IMR-90 (cell line): ENCODE results near the gene CPNE9. TPM values are rescaled to one million over a fixed set of nuclear protein-coding genes. Genes with fewer than 3 reads are reported as not detected.

Experiments
- ATAC-seq: fragments of 200-7000 bp; cut with Tn5 transposase; 2 replicates; pipeline ENCODE4 v1.9.1; 2020; ENCODE audit warnings: low read depth, mild to moderate bottlenecking, moderate library complexity
- BruUV-seq: library from RNA; stranded (reverse); fragments of 400-500 nt; replicated peaks from 2 replicates; lab custom pipeline; 2021; lab: Mats Ljungman, UMichigan
- CTCF ChIA-PET: fragments of 300-600 bp; formaldehyde crosslinking; extraction: SDS; loops from one replicate; lab custom pipeline; 2021; ENCODE audit warnings: antibody characterized with exemption; lab: Yijun Ruan, JAX
- POLR2A ChIA-PET: fragments of 300-600 bp; sonication (Branson Sonifier 250); formaldehyde crosslinking; loops from one replicate; lab custom pipeline; 2022; ENCODE audit warnings: antibody characterized with exemption; ENCODE audit not compliant: unreplicated experiment; lab: Charles Lee
- DNase-seq: peaks from one replicate; pipeline ENCODE4 v3.0.0; 2013
- H2AFZ ChIP-seq: replicated peaks from 2 replicates; pipeline ENCODE3; 2013; ENCODE audit warnings: low read length, mild to moderate bottlenecking; ENCODE audit not compliant: poor library complexity
- H2AK5ac ChIP-seq: 2 replicates; pipeline ENCODE4 v1.6.1; 2013; ENCODE audit warnings: low read depth, low read length, inconsistent platforms
- H2AK9ac ChIP-seq: replicated peaks from 2 replicates; pipeline ENCODE3; 2013; ENCODE audit warnings: mild to moderate bottlenecking, low read depth, low read length, moderate library complexity; ENCODE audit not compliant: poor library complexity
- H2BK120ac ChIP-seq: 2 replicates; pipeline ENCODE4 v1.6.1; 2013; ENCODE audit warnings: low read depth, low read length, inconsistent platforms
- H2BK15ac ChIP-seq: 3 replicates; pipeline ENCODE4 v1.6.1; 2013; ENCODE audit warnings: low read depth, low read length, inconsistent platforms
- H2BK20ac ChIP-seq: 2 replicates; pipeline ENCODE4 v1.6.1; 2013; ENCODE audit warnings: low read depth, mild to moderate bottlenecking, inconsistent platforms, low read length, moderate library complexity
- H2BK5ac ChIP-seq: 2 replicates; pipeline ENCODE4 v1.6.1; 2013; ENCODE audit warnings: mild to moderate bottlenecking, low read depth, low read length, inconsistent platforms; ENCODE audit not compliant: poor library complexity, severe bottlenecking
- H3K14ac ChIP-seq: replicated peaks from 2 replicates; pipeline ENCODE4 v1.6.1; 2013; ENCODE audit warnings: low read depth, low read length, inconsistent platforms
- H3K18ac ChIP-seq: 2 replicates; pipeline ENCODE4 v1.6.1; 2013; ENCODE audit warnings: low read depth, low read length, control low read depth
- H3K23ac ChIP-seq: 2 replicates; pipeline ENCODE4 v1.6.1; 2013; ENCODE audit warnings: low read depth, low read length, inconsistent platforms
- H3K27ac ChIP-seq: 2 replicates; pipeline ENCODE4 v1.5.1; 2013; ENCODE audit warnings: mild to moderate bottlenecking, control low read depth, low read length; ENCODE audit not compliant: insufficient read depth
- H3K27me3 ChIP-seq: 2 replicates; pipeline ENCODE4 v1.6.1; 2013; ENCODE audit warnings: low read length; ENCODE audit not compliant: control insufficient read depth, insufficient read depth
- H3K36me3 ChIP-seq: 2 replicates; pipeline ENCODE4 v1.6.1; 2013; ENCODE audit warnings: low read length, mixed read lengths; ENCODE audit not compliant: control insufficient read depth, insufficient read depth
- H3K4ac ChIP-seq: 2 replicates; pipeline ENCODE4 v1.6.1; 2013; ENCODE audit warnings: low read depth, low read length, inconsistent platforms
- H3K4me1 ChIP-seq: 2 replicates; pipeline ENCODE4 v1.6.1; 2013; ENCODE audit warnings: low read length, mixed read lengths; ENCODE audit not compliant: control insufficient read depth, insufficient read depth
- H3K4me2 ChIP-seq: 2 replicates; pipeline ENCODE4 v1.6.1; 2013; ENCODE audit warnings: low read depth, mild to moderate bottlenecking, control low read depth, low read length, moderate library complexity
- H3K4me3 ChIP-seq: 2 replicates; pipeline ENCODE4 v1.5.1; 2013; ENCODE audit warnings: low read depth, mild to moderate bottlenecking, control low read depth, low read length, moderate library complexity; ENCODE audit not compliant: insufficient read depth
- H3K56ac ChIP-seq: 2 replicates; pipeline ENCODE4 v1.6.1; 2013; ENCODE audit warnings: low read length, inconsistent platforms; ENCODE audit not compliant: insufficient read depth; ENCODE audit errors: extremely low read depth
- H3K79me1 ChIP-seq, 2 experiments: 2 replicates each; pipeline ENCODE4 v1.6.1; 2013; ENCODE audit warnings: low read length in 2 of 2, inconsistent platforms in 1 of 2, low read depth in 1 of 2
- H3K9ac ChIP-seq: 2 replicates; pipeline ENCODE4 v1.6.1; 2013; ENCODE audit warnings: low read depth, low read length, control low read depth
- H3K9me1 ChIP-seq: 2 replicates; pipeline ENCODE4 v1.6.1; 2013; ENCODE audit warnings: low read length, inconsistent platforms; ENCODE audit not compliant: insufficient read depth
- H3K9me3 ChIP-seq: 2 replicates; pipeline ENCODE4 v1.6.1; 2013; ENCODE audit warnings: low read length; ENCODE audit not compliant: control insufficient read depth, insufficient read depth
- H4K20me1 ChIP-seq: 2 replicates; pipeline ENCODE4 v1.6.1; 2013; ENCODE audit warnings: low read length, inconsistent platforms; ENCODE audit not compliant: insufficient read depth
- H4K5ac ChIP-seq: 2 replicates; pipeline ENCODE4 v1.6.1; 2013; ENCODE audit warnings: mild to moderate bottlenecking, low read depth, low read length, control low read depth
- H4K8ac ChIP-seq, 2 experiments: 2 replicates each; pipeline ENCODE4 v1.6.1; 2013; ENCODE audit warnings: low read depth in 2 of 2, low read length in 2 of 2, control low read depth in 1 of 2, inconsistent platforms in 1 of 2
- H4K91ac ChIP-seq: 2 replicates; pipeline ENCODE4 v1.6.1; 2013; ENCODE audit warnings: low read depth, low read length, inconsistent platforms; ENCODE audit not compliant: insufficient read depth
- BHLHE40 ChIP-seq: fragments of 150-350 bp; IDR thresholded peaks from 2 replicates; pipeline ENCODE4 v1.6.1; 2016; ENCODE audit warnings: mild to moderate bottlenecking, low read depth, low read length
- CEBPB ChIP-seq: IDR thresholded peaks from 2 replicates; pipeline ENCODE4 v1.6.1; 2012; ENCODE audit warnings: low read depth, low read length, improper control_type of control experiment
- CHD1 ChIP-seq: IDR thresholded peaks from 2 replicates; pipeline ENCODE4 v1.6.1; 2012; ENCODE audit warnings: low read depth, low read length, improper control_type of control experiment
- CTCF ChIP-seq: conservative IDR thresholded peaks from 2 replicates; pipeline ENCODE4 v1.5.1; 2012; ENCODE audit warnings: mild to moderate bottlenecking, low read depth, low read length, improper control_type of control experiment
- FOS ChIP-seq: fragments of 150-350 bp; IDR thresholded peaks from 2 replicates; pipeline ENCODE4 v1.6.1; 2016; ENCODE audit warnings: low read depth, low read length
- MAFK ChIP-seq: IDR thresholded peaks from 2 replicates; pipeline ENCODE4 v1.6.1; 2012; ENCODE audit warnings: low read depth, low read length, improper control_type of control experiment
- MAZ ChIP-seq: IDR thresholded peaks from 2 replicates; pipeline ENCODE4 v1.6.1; 2012; ENCODE audit warnings: low read depth, mild to moderate bottlenecking, low read length, improper control_type of control experiment, moderate library complexity, borderline replicate concordance
- MXI1 ChIP-seq: IDR thresholded peaks from 2 replicates; pipeline ENCODE4 v1.6.1; 2012; ENCODE audit warnings: low read depth, mild to moderate bottlenecking, low read length, moderate library complexity, borderline replicate concordance
- NFE2L2 ChIP-seq: fragments of 150-350 bp; IDR thresholded peaks from 2 replicates; pipeline ENCODE4 v1.6.1; 2016; ENCODE audit warnings: low read depth, mild to moderate bottlenecking, low read length
- POLR2A ChIP-seq: IDR thresholded peaks from 2 replicates; pipeline ENCODE4 v1.6.1; 2012; ENCODE audit warnings: mild to moderate bottlenecking, low read depth, low read length
- RAD21 ChIP-seq: IDR thresholded peaks from 2 replicates; pipeline ENCODE4 v1.6.1; 2012; ENCODE audit warnings: low read length, improper control_type of control experiment
- RCOR1 ChIP-seq: IDR thresholded peaks from 2 replicates; pipeline ENCODE4 v1.6.1; 2012; ENCODE audit warnings: mild to moderate bottlenecking, low read length, improper control_type of control experiment; ENCODE audit not compliant: insufficient replicate concordance
- RFX5 ChIP-seq: IDR thresholded peaks from 2 replicates; pipeline ENCODE4 v1.8.0; 2012; ENCODE audit warnings: low read depth, mild to moderate bottlenecking, low read length, moderate library complexity
- SMC3 ChIP-seq: fragments of 150-350 bp; IDR thresholded peaks from 2 replicates; pipeline ENCODE4 v1.6.1; 2016; ENCODE audit warnings: low read depth, mild to moderate bottlenecking, antibody characterized with exemption, low read length, moderate library complexity
- WGBS, 2 experiments: methylation state at CpG; one replicate each; pipeline versions ENCODE4 v1.1.5 to v1.1.7; 2013; ENCODE audit warnings: missing lambda C conversion rate in 2 of 2; ENCODE audit not compliant: insufficient read length in 1 of 2; ENCODE audit errors: extremely low coverage in 2 of 2; 5-methylcytosine and 5-hydroxymethylcytosine counted together
- dilution Hi-C: fragments of 300-500 bp; cut with HindIII; formaldehyde crosslinking; loops from one replicate; pipeline ENCODE4 v1.14.3; 2018; ENCODE audit warnings: low sequenced_read_pairs; ENCODE audit not compliant: unreplicated experiment
- in situ Hi-C: fragments of 300-500 bp; cut with MboI; formaldehyde crosslinking; loops from 3 replicates; pipeline ENCODE4 v1.14.3; 2019; ENCODE audit warnings: low sequenced_read_pairs, inconsistent platforms, mixed read lengths
- intact Hi-C: fragments of 100-400 bp; cut with micrococcal nuclease; formaldehyde crosslinking; loops from 2 replicates; pipeline ENCODE4 v1.10.0; 2022
- polyA plus RNA-seq, 3 experiments: library from polyadenylated mRNA; depleted of rRNA; stranded (reverse); fragments of >200 nt; gene quantifications; 2 replicates each; pipeline ENCODE4 v1.2.3, GENCODE V29; 2012; ENCODE audit warnings: low replicate concordance in 1 of 3
- total RNA-seq: library from RNA; depleted of rRNA; stranded (reverse); fragments of >200 nt; gene quantifications from 2 replicates; pipeline ENCODE4 v1.2.3, GENCODE V29; 2012
- TF ChIP-seq, protein P1 (sequence below): fragments of 150-350 bp; IDR thresholded peaks from 2 replicates; pipeline ENCODE4 v1.6.1; 2016; ENCODE audit warnings: low read depth, mild to moderate bottlenecking, low read length, moderate library complexity, borderline replicate concordance
- TF ChIP-seq, protein P2 (sequence below): fragments of 150-350 bp; IDR thresholded peaks from 2 replicates; pipeline ENCODE4 v1.6.1; 2017; ENCODE audit warnings: mild to moderate bottlenecking, antibody characterized with exemption, low read length, low read depth

CPNE9 gene
- total and polyA plus RNA-seq, 2 of the 4 experiments (the other 2 are of a cell fraction) = not detected

- Histone ChIP-seq H3K27ac (no peak overlapping the region), H3K27me3 (no peaks in the 10 kb centered on the region), H3K9me1 (no peaks in the 10 kb centered on the region; the same call in 1 of the 2 replicates), H3K36me3 (peaks cover 57% of the 10 kb centered on the region), H3K9ac (no peak overlapping the region), H4K91ac (no peak overlapping the region), H2AFZ (no peak overlapping the region), H2BK15ac (no peak overlapping the region), H2AK5ac (no peak overlapping the region), H3K9me3 (no peaks in the 10 kb centered on the region), H3K18ac (no peak overlapping the region), H3K23ac (no peak overlapping the region), H3K14ac (no peak overlapping the region), H3K56ac (no peak overlapping the region), H4K8ac (no peak overlapping the region), H2AK9ac (no peak overlapping the region), H2BK20ac (no peak overlapping the region), H2BK120ac (no peak overlapping the region), H3K4me3 (no peak overlapping the region), H3K79me1 (no peaks in the 10 kb centered on the region), H4K20me1 (no peaks in the 10 kb centered on the region; the same call in 1 of the 2 replicates), H3K4ac (no peak overlapping the region), H3K4me1 (no peaks in the 10 kb centered on the region), H3K4me2 (no peak overlapping the region), H2BK5ac (no peak overlapping the region), H4K5ac (no peak overlapping the region)
- TF ChIP-seq NFE2L2 (no peak), FOS (no peak), CTCF (no peak), BHLHE40 (no peak), CHD1 (no peak), MAFK (no peak), SMC3 (no peak), RCOR1 (no peak), MAZ (no peak), MXI1 (no peak), POLR2A (no peak), CEBPB (no peak), RFX5 (no peak), RAD21 (no peak)
- TF ChIP-seq, protein P1, sequence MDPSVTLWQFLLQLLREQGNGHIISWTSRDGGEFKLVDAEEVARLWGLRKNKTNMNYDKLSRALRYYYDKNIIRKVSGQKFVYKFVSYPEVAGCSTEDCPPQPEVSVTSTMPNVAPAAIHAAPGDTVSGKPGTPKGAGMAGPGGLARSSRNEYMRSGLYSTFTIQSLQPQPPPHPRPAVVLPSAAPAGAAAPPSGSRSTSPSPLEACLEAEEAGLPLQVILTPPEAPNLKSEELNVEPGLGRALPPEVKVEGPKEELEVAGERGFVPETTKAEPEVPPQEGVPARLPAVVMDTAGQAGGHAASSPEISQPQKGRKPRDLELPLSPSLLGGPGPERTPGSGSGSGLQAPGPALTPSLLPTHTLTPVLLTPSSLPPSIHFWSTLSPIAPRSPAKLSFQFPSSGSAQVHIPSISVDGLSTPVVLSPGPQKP = no peak
- TF ChIP-seq, protein P2, sequence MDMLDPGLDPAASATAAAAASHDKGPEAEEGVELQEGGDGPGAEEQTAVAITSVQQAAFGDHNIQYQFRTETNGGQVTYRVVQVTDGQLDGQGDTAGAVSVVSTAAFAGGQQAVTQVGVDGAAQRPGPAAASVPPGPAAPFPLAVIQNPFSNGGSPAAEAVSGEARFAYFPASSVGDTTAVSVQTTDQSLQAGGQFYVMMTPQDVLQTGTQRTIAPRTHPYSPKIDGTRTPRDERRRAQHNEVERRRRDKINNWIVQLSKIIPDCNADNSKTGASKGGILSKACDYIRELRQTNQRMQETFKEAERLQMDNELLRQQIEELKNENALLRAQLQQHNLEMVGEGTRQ = no peak
- dilution Hi-C loops = no loop called here
- no TSS peak for BruUV-seq
- ATAC-seq (no peak), DNase-seq (no peak)
- WGBS, 2 experiments = no CpG with 5 or more reads among the region's 5 CpGs
- ChIA-PET CTCF (interaction anchor here (0.7 to 0.8 kb wide), 2 partner anchors 37 to 339 kb away, joined by 3 read pairs; no protein-coding TSS in a partner anchor), POLR2A (no interaction called here)
- in situ Hi-C loops = no loop called here
- intact Hi-C loops = no loop called here
These were observed 11.2 kb upstream of the CPNE9 start for GRCh38 chr3:9692416-9692815.
